Medulla oblongata (tissue), 1 donor: ENCODE results near the gene IGSF21.
A peak's percentile ranks its signal among the peaks of the same experiment; 100 is the strongest.

ENCODE experiments used
- DNase-seq: peaks from one replicate; pipeline ENCODE4 v3.0.0-alpha.2; 2015; ENCODE audit errors: extremely low spot score

IGSF21 gene

GRCh38 chr1:18119771-18120377 lies 12.3 kb downstream of the IGSF21 start:
- no peak for DNase-seq

GRCh38 chr1:18120638-18121037 lies 13.0 kb downstream of the IGSF21 start:
- DNase-seq = no peak

- DNase-seq = no peak
Measured at GRCh38 chr1:18121072-18121820, 13.6 kb downstream of the IGSF21 start.

GRCh38 chr1:18123467-18123992 lies 15.9 kb downstream of the IGSF21 start:
- no peak for DNase-seq

GRCh38 chr1:18124977-18125376 lies 17.4 kb downstream of the IGSF21 start:
- no peak for DNase-seq

GRCh38 chr1:18126616-18127015 lies 19.0 kb downstream of the IGSF21 start:
- no peak for DNase-seq

- DNase-seq = no peak
Measured at GRCh38 chr1:18128298-18128697, 20.7 kb downstream of the IGSF21 start.

GRCh38 chr1:18130356-18130755 lies 22.8 kb downstream of the IGSF21 start:
- DNase-seq = no peak

GRCh38 chr1:18132022-18132710 lies 24.6 kb downstream of the IGSF21 start:
- DNase-seq = no peak

GRCh38 chr1:18132711-18133541 lies 25.3 kb downstream of the IGSF21 start:
- no peak for DNase-seq

GRCh38 chr1:18134324-18135046 lies 26.9 kb downstream of the IGSF21 start:
- DNase-seq = no peak

- no peak for DNase-seq
Measured at GRCh38 chr1:18137759-18138345, 30.3 kb downstream of the IGSF21 start.

- DNase-seq = no peak
Measured at GRCh38 chr1:18139198-18139981, 31.8 kb downstream of the IGSF21 start.

- DNase-seq = no peak
Measured at GRCh38 chr1:18140411-18140810, 32.8 kb downstream of the IGSF21 start.

GRCh38 chr1:18141661-18142060 lies 34.1 kb downstream of the IGSF21 start:
- DNase-seq = no peak

GRCh38 chr1:18142471-18142870 lies 34.9 kb downstream of the IGSF21 start:
- peak; percentile 14 for DNase-seq

- DNase-seq = no peak
Measured at GRCh38 chr1:18142969-18143368, 35.4 kb downstream of the IGSF21 start.

GRCh38 chr1:18144062-18144461 lies 36.5 kb downstream of the IGSF21 start:
- DNase-seq = no peak

- DNase-seq = no peak
Measured at GRCh38 chr1:18144916-18145647, 37.5 kb downstream of the IGSF21 start.
